ENCODE measurements around the gene BTBD1. TPM values are rescaled to one million over a fixed set of nuclear protein-coding genes. Genes with fewer than 3 reads are reported as not detected.

Gene BTBD1
- total RNA-seq, 4 donors from 2014 or later = 79.8 to 105 (median 99.4) TPM

DNA sequence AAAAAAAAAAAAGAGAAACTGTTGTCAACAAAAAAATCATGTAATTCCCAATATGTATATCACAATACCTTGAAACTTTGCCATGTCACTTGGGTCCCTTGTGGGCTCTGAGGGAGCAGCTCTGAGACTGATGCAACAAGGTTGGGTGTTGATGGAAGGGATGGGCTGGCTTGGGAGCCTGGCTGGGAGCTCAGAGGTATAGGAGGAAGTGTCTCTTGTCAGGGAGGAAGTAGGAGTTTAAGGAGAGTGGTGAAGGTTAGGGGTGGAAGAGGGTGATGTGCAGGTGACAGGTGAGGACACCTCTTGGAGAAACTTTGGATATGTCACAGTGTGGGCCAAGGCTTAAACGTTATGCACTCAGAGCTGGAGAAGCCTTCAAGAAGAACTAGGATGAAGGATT is 38.4 kb upstream of the BTBD1 start:
- WGBS, 2 donors = 72 to 91% methylated on average over 1 of the region's 1 CpG
- peaks cover 0 to 35% of the 10 kb centered on the region in 2 donors for H3K27me3 ChIP-seq
- H3K27ac ChIP-seq = no peak overlapping the region
- no peaks in the 10 kb centered on the region for H3K36me3 ChIP-seq
- no peak overlapping the region for H3K4me3 ChIP-seq
- peaks cover 0 to 18% (median 7%) of the 10 kb centered on the region in 4 donors for H3K4me1 ChIP-seq
- no peak for DNase-seq (ENCODE audit: low spot score in 2 of 2)
- TF ChIP-seq EP300 (IDR thresholded peaks at IDR 0.05) (no peak), POLR2A (IDR thresholded peaks at IDR 0.05) (no peak)
- TF ChIP-seq, protein P1, sequence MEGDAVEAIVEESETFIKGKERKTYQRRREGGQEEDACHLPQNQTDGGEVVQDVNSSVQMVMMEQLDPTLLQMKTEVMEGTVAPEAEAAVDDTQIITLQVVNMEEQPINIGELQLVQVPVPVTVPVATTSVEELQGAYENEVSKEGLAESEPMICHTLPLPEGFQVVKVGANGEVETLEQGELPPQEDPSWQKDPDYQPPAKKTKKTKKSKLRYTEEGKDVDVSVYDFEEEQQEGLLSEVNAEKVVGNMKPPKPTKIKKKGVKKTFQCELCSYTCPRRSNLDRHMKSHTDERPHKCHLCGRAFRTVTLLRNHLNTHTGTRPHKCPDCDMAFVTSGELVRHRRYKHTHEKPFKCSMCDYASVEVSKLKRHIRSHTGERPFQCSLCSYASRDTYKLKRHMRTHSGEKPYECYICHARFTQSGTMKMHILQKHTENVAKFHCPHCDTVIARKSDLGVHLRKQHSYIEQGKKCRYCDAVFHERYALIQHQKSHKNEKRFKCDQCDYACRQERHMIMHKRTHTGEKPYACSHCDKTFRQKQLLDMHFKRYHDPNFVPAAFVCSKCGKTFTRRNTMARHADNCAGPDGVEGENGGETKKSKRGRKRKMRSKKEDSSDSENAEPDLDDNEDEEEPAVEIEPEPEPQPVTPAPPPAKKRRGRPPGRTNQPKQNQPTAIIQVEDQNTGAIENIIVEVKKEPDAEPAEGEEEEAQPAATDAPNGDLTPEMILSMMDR (IDR thresholded peaks at IDR 0.05) = no peak
- no peaks in the 10 kb centered on the region for H3K9me3 ChIP-seq

DNA sequence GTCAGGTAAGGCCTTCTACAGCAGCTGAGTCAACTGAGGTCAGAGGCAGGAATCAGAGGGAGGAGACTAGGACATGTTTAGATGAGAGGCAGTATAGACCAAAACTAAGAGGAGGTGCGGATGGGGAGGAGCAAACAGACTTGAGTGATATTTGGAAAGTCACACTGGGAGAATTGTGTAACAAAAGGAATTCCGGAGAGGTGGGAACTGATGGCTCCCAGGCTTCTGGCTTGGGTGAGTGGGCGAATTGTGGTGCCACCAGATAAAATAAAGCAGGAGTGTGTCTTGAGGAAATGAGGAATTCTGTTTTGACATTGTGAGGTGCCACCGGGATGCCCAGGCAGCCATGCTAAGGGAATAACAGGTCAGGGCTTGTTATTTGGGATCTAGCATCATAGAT is 37.1 kb upstream of the BTBD1 start:
- Histone ChIP-seq H3K4me3 (no peak overlapping the region), H3K9me3 (no peaks in the 10 kb centered on the region), H3K36me3 (no peaks in the 10 kb centered on the region), H3K27me3 (peaks cover 0 to 34% of the 10 kb centered on the region in 2 donors), H3K4me1 (peaks cover 0 to 18% (median 4%) of the 10 kb centered on the region in 4 donors), H3K27ac (no peak overlapping the region)
- no peak for TF ChIP-seq EP300 (IDR thresholded peaks at IDR 0.05)
- TF ChIP-seq, protein P1 (IDR thresholded peaks at IDR 0.05) = no peak
- no peak for TF ChIP-seq POLR2A (IDR thresholded peaks at IDR 0.05)
- no peak for DNase-seq (ENCODE audit: low spot score in 2 of 2)
- 92 to 93% methylated on average over 4 of the region's 4 CpGs for WGBS, 2 donors

DNA sequence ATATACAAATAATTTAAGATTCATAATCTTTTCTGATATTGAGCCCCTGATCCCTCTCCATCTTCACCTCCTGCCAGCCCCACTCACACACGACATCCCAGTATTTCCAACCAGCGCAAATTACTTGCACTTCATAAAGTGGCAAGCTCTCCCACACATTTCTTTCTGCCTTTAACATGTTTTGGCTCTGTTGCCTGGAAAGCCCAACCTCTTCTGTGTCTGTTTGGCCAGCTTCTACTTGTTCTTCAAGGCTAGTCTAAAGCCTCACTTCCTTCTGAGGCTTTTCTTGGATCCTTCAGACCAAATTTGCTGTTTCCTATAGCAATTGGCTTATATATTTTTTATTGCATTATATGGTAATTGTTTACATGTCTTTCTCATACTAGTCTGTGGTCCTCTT is 35.3 kb upstream of the BTBD1 start:
- TF ChIP-seq, protein P1 (IDR thresholded peaks at IDR 0.05) = no peak
- TF ChIP-seq POLR2A (IDR thresholded peaks at IDR 0.05) = no peak
- no peak for TF ChIP-seq EP300 (IDR thresholded peaks at IDR 0.05)
- peaks cover 0 to 6% (median 0%) of the 10 kb centered on the region in 4 donors for H3K9me3 ChIP-seq
- H3K4me3 ChIP-seq = no peak overlapping the region
- 54 to 71% methylated on average over 2 of the region's 2 CpGs for WGBS, 2 donors
- peaks cover 0 to 9% (median 0%) of the 10 kb centered on the region in 4 donors for H3K4me1 ChIP-seq
- no peaks in the 10 kb centered on the region for H3K36me3 ChIP-seq
- peaks cover 0 to 17% of the 10 kb centered on the region in 2 donors for H3K27me3 ChIP-seq
- no peak for DNase-seq (ENCODE audit: low spot score in 2 of 2)
- no peak overlapping the region for H3K27ac ChIP-seq

DNA sequence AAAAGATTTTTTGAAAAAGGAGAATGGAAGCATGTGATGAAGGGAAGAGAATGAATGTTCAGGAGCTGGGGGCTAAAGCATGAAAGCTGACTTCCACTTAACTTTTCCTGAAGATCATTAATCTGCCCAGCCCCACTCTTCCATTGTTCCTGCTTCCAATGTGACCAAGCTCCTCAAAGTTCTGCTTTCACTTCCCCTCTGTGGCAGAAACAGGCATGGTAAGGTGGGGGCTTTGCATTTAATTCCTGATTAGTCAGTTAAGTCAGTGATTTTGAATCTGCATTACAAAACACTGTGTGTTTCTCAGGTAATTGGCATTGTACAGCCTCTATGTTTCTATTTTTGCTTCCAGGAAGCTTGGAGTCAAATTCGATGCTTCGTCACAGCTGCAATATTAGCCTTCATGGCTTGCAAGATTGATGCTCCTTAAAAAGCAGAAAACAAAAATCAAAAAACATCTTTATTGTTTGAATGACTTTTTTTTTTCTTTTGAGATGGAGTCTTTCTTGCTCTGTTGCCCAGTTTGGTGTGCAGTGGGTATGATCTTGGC is 33.1 kb upstream of the BTBD1 start:
- H3K27me3 ChIP-seq = no peaks in the 10 kb centered on the region
- H3K36me3 ChIP-seq = no peaks in the 10 kb centered on the region
- no peak overlapping the region for H3K4me3 ChIP-seq
- TF ChIP-seq POLR2A (IDR thresholded peaks at IDR 0.05) (no peak), EP300 (IDR thresholded peaks at IDR 0.05) (peak in 1 of 2 donors; percentile 64)
- TF ChIP-seq, protein P1 (IDR thresholded peaks at IDR 0.05) = no peak
- no peak for DNase-seq (ENCODE audit: low spot score in 2 of 2)
- H3K27ac ChIP-seq = no peak overlapping the region
- no peaks in the 10 kb centered on the region for H3K4me1 ChIP-seq
- 57 to 64% methylated on average over 2 of the region's 2 CpGs for WGBS, 2 donors
- peaks cover 0 to 6% (median 0%) of the 10 kb centered on the region in 4 donors for H3K9me3 ChIP-seq

DNA sequence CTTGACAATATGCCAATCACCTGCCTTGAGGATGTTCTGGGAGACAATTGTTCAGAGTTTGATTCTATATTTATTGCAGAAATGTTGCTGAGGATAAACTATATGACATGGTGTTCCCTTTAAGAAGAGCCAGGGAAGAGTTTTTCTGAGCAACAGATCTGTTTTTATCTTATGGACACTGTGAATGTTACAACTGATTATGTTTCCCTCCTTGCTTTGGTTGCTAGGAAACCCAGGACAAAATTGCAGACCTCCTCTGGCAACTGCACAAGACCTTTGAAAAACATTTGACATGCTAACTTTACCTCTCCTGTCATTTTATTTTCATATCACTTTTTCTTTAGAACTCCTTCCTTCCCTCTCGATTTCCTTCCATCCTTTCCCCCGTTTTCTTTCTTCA is 32.2 kb upstream of the BTBD1 start:
- H3K36me3 ChIP-seq = no peaks in the 10 kb centered on the region
- H3K27me3 ChIP-seq = no peaks in the 10 kb centered on the region

More for the DNA sequence above, 32.2 kb upstream of the BTBD1 start:
- Histone ChIP-seq H3K4me3 (no peak overlapping the region), H3K27ac (no peak overlapping the region), H3K4me1 (no peaks in the 10 kb centered on the region), H3K9me3 (peaks cover 0 to 6% (median 0%) of the 10 kb centered on the region in 4 donors)
- WGBS, 2 donors = 68 to 71% methylated on average over 2 of the region's 2 CpGs
- no peak for DNase-seq (ENCODE audit: low spot score in 2 of 2)
- TF ChIP-seq, protein P1 (IDR thresholded peaks at IDR 0.05) = no peak
- TF ChIP-seq EP300 (IDR thresholded peaks at IDR 0.05) (no peak), POLR2A (IDR thresholded peaks at IDR 0.05) (no peak)
